Activated naive CD4-positive, alpha-beta T cell treated with anti-CD3 and anti-CD28 coated beads for 36 hours (primary cell): ENCODE data around the gene DOCK1. TPM values are rescaled to one million over a fixed set of nuclear protein-coding genes. Genes with fewer than 3 reads are reported as not detected.

Experiments used
- CTCF ChIA-PET: fragments of 350-600 bp; sonication (Branson Sonifier 250); formaldehyde crosslinking; loops from one replicate; lab custom pipeline; 2021; ENCODE audit warnings: antibody characterized with exemption; lab: Charles Lee
- DNase-seq: peaks from one replicate; pipeline ENCODE4 v3.0.0-alpha.2; 2020
- H3K27ac Mint-ChIP-seq: one replicate; pipeline ENCODE4 v1.8.0; 2021; ENCODE audit warnings: mild to moderate bottlenecking, mixed read lengths
- H3K27me3 Mint-ChIP-seq: one replicate; pipeline ENCODE4 v1.8.0; 2021; ENCODE audit warnings: low read depth, mixed read lengths
- H3K36me3 Mint-ChIP-seq: one replicate; pipeline ENCODE4 v1.8.0; 2021; ENCODE audit warnings: low read depth, mixed read lengths
- H3K4me1 Mint-ChIP-seq: one replicate; pipeline ENCODE4 v1.8.0; 2021; ENCODE audit warnings: low read depth, mixed read lengths
- H3K4me3 Mint-ChIP-seq: one replicate; pipeline ENCODE4 v1.8.0; 2021; ENCODE audit warnings: mild to moderate bottlenecking, moderate library complexity, mixed read lengths
- H3K9me3 Mint-ChIP-seq: one replicate; pipeline ENCODE4 v1.8.0; 2021; ENCODE audit warnings: mixed read lengths
- intact Hi-C: fragments of 100-400 bp; cut with micrococcal nuclease; formaldehyde crosslinking; loops from one replicate; pipeline ENCODE4 v1.15.1; 2023
- total RNA-seq, 2 experiments: library from RNA; stranded (reverse); gene quantifications; one replicate each; pipeline ENCODE4 v1.2.3, GENCODE V29; 2021

DOCK1 gene
- total RNA-seq, 2 experiments from 2014 or later: 0.49 to 0.72 TPM

DNA sequence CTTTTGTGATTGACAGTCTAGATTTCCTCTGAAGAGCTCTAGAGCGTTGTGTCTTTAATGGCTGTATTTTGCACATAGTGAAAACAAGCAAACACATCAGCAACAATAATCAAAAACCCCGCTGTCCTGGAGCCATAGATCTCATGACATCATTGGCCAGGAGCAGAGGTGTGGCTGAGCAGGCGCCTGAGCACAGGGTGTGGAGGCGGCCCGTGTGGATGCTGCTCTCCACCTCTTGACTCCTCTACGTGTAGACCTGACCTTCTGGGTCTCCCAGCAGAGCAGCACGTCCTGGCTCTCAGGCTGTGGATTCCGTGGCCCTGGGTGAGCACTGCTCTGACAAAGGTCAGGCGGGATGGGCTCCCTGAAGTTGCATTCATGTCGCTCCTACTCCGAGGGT, 354.1 kb downstream of the DOCK1 start:
- Mint-ChIP-seq H3K36me3 (no peaks in the 10 kb centered on the region), H3K4me1 (peaks cover 5% of the 10 kb centered on the region), H3K27ac (no peak overlapping the region), H3K4me3 (no peak overlapping the region), H3K9me3 (no peaks in the 10 kb centered on the region), H3K27me3 (peaks cover 11% of the 10 kb centered on the region)
- DNase-seq: no peak
- intact Hi-C loops: no loop called here
- CTCF ChIA-PET: no interaction called here

DNA sequence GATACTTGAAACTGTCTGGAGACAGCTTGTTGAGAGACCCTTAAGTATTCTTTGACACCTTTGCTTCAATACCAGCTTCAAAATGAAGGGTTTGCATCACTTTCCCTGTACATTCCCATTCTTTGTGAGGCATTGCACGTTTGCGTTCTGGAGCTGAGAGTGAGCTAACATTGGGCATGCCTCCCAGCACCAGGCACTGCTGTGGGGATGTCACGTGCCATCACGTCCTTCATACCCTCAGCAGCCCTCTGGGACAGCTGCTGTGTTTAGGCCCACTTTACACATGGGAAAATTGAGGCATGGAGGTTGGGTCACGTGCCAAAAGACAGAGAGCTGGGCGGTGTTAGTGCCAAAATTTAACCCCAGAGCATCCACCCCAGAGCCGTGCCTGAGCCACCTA, 357.4 kb downstream of the DOCK1 start:
- no peak for DNase-seq
- no peaks in the 10 kb centered on the region for H3K36me3 Mint-ChIP-seq
- peaks cover 6% of the 10 kb centered on the region for H3K27me3 Mint-ChIP-seq
- no peak overlapping the region for H3K4me3 Mint-ChIP-seq
- no peaks in the 10 kb centered on the region for H3K4me1 Mint-ChIP-seq
- intact Hi-C loops: no loop called here
- CTCF ChIA-PET: no interaction called here
- H3K9me3 Mint-ChIP-seq: no peaks in the 10 kb centered on the region
- no peak overlapping the region for H3K27ac Mint-ChIP-seq

DNA sequence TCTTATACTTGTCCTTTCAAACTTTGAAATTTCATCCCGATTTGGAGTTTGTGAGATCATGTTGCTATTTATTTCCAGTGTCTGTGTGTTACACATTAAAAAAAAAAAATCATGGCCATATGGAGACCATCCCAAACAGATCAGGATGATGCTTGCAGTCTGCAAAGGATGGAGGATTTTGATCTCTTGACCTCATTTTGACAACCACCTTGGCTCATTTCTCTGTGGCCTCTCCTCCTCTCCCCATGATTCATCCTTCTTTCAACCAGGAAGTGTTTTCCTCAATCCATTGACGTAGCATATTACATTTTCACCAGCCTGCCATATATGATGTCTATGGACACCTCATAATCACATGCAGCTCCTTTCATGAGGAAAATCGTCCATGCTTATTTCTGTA, 360.1 kb downstream of the DOCK1 start:
- no peaks in the 10 kb centered on the region for H3K4me1 Mint-ChIP-seq
- no peaks in the 10 kb centered on the region for H3K9me3 Mint-ChIP-seq
- intact Hi-C loops: no loop called here
- no peak overlapping the region for H3K27ac Mint-ChIP-seq
- DNase-seq: no peak
- peaks cover 2% of the 10 kb centered on the region for H3K27me3 Mint-ChIP-seq
- CTCF ChIA-PET: no interaction called here
- no peaks in the 10 kb centered on the region for H3K36me3 Mint-ChIP-seq
- no peak overlapping the region for H3K4me3 Mint-ChIP-seq

DNA sequence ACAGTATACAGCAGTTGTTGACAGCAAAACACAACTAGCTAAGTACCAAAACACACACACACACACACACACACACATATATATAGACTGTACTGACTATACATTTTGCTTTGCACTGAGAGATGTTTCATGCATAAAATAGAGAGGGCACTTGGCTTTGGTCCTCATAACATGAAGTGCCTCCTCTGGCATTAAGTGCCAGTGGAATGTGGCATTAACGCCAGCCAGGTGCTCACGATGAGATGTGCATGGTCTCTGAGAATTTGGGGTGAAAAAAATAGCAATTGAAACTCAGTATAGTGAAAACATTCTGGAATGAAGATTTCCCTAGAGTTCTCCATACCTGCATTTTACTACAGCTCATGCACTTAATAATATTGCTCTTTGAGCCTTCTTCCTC, 361.2 kb downstream of the DOCK1 start:
- H3K27ac Mint-ChIP-seq: no peak overlapping the region
- no peaks in the 10 kb centered on the region for H3K4me1 Mint-ChIP-seq
- CTCF ChIA-PET: no interaction called here
- H3K27me3 Mint-ChIP-seq: peaks cover 5% of the 10 kb centered on the region
- H3K9me3 Mint-ChIP-seq: no peaks in the 10 kb centered on the region
- no peaks in the 10 kb centered on the region for H3K36me3 Mint-ChIP-seq
- no peak overlapping the region for H3K4me3 Mint-ChIP-seq
- intact Hi-C loops: no loop called here
- no peak for DNase-seq

DNA sequence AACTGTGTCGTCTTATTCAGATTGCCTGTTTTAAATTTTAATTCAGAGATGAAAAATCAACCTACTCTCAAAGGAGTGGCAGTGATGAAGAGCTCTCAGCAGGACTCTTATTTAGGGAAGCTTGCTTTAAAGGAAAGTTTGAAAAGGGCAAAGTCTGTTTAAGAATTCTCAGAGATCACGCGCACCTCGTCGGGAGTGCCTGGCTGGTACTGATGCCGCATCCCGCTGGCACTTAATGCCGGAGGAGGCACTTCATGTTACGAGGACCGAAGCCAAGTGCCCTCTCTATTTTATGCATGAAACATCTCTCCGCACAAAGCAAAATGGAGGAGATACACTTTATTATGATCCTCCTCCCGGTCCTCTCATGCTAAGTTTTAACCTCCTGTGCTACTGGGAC, 362.2 kb downstream of the DOCK1 start:
- no peak for DNase-seq
- Mint-ChIP-seq H3K4me1 (no peaks in the 10 kb centered on the region), H3K4me3 (no peak overlapping the region), H3K36me3 (no peaks in the 10 kb centered on the region), H3K9me3 (peaks cover under 1% of the 10 kb centered on the region), H3K27ac (no peak overlapping the region), H3K27me3 (peaks cover 6% of the 10 kb centered on the region)
- CTCF ChIA-PET: no interaction called here
- intact Hi-C loops: no loop called here

DNA sequence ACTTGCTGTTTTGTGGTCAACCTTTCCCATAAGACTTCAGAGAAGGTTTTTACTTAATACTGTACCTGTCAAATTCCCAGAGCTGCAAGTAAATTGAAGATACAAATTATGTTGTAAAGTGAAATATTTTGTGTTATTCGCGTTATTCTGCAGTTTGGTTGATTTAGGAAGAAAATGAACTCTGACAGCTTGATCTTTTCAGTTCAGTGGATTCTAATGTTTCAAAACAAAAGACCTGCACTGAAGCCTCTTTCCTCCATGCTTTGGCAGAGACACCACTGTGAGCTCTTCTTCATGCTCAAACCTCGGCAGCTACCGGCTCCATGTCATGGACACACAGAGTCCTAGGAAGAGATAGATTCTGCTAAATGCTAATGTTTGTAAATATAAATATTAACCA, 366.8 kb downstream of the DOCK1 start:
- peaks cover 2% of the 10 kb centered on the region for H3K9me3 Mint-ChIP-seq
- H3K4me1 Mint-ChIP-seq: no peaks in the 10 kb centered on the region
- H3K36me3 Mint-ChIP-seq: no peaks in the 10 kb centered on the region
- no peak overlapping the region for H3K27ac Mint-ChIP-seq
- intact Hi-C loops: no loop called here
- DNase-seq: no peak
- H3K27me3 Mint-ChIP-seq: peaks cover 16% of the 10 kb centered on the region
- CTCF ChIA-PET: no interaction called here
- no peak overlapping the region for H3K4me3 Mint-ChIP-seq

DNA sequence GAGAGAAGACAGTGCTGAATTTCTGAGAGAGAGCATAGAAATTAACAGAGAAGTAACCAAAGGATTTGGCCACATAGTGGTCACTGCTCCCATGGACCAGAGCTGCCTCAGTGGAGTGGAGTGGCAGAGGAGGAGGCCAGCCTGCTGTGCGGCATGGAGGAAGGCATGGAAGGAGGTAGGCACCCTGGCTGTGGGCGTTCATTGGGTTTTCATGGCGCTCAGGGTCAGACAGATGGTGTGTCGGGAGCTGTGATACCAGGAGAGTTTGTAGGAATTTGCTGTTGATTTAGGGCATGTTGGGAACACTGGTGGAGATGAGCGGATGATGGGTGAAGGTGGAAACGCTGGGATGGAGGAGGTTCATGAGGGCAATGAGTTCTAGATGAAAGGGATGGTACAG, 370.0 kb downstream of the DOCK1 start:
- H3K36me3 Mint-ChIP-seq: no peaks in the 10 kb centered on the region
- intact Hi-C loops: no loop called here
- CTCF ChIA-PET: no interaction called here
- DNase-seq: no peak
- no peaks in the 10 kb centered on the region for H3K4me1 Mint-ChIP-seq
- H3K27ac Mint-ChIP-seq: no peak overlapping the region
- peaks cover 2% of the 10 kb centered on the region for H3K9me3 Mint-ChIP-seq
- no peak overlapping the region for H3K4me3 Mint-ChIP-seq
- peaks cover 14% of the 10 kb centered on the region for H3K27me3 Mint-ChIP-seq

DNA sequence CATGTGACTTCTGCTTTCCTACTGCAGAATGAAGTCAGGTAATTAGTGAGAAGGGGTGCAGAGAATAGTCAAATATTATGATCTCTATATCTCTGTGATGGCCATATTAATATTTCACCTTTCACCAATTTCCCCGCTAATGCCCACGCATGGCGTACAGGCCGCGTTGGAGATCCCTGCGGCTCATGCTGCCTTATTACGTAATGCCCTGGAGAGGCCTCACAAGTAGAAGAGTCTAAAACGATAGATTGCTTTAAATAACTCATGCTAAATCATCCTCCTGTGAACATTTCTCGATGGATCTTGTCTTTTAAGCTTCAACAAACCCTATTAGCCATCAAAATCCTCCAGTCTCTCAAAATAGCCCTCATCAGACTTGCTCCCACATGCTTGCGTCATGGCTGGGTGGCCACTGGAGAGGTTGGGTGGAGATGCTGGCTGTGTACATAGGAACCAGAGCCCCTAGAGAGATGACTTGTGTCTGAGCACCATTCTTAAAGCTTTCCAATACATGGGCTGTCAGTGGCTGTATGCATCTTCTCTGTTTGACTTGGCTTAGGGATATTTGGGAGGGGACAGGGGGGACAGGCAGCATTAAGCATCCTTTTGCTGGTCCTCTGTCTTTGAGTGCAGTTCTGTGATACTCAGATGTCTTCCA, 370.7 kb downstream of the DOCK1 start:
- Mint-ChIP-seq H3K9me3 (peaks cover 2% of the 10 kb centered on the region), H3K4me3 (no peak overlapping the region), H3K27ac (no peak overlapping the region), H3K4me1 (no peaks in the 10 kb centered on the region), H3K27me3 (peaks cover 10% of the 10 kb centered on the region), H3K36me3 (no peaks in the 10 kb centered on the region)
- intact Hi-C loops: no loop called here
- CTCF ChIA-PET: no interaction called here
- no peak for DNase-seq

DNA sequence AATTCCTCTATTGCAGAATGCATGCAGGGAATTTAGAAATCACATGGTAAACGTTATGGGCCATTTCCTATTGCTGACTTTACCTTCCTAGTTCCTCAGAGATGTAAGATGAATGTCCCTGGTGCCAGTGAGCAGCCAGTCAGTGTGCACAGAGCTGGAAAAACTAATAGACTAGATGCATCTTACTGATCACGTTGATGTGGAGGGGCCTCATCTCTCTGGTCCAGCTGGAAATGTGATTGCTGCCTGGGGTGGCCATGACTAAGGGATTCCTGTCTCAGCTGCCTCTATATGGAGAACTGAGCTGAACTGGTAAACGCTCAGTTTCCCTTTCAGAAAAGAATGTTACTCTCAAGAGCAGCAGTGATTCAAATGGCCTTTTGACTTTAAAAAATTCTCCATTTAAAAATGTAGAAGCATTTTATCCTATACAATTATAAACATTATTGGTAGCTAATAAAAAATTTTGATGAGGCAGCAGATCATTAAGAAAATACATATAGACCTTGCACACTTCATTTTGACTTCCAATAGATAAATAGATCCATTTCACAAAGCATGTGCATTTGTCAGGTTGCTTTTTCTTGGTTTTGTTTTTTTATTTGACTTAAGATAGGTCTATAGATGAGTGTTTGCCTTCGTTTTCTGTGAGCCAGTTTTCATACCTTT, 371.7 kb downstream of the DOCK1 start:
- Mint-ChIP-seq H3K27ac (no peak overlapping the region), H3K36me3 (no peaks in the 10 kb centered on the region)
- CTCF ChIA-PET: no interaction called here

DNA sequence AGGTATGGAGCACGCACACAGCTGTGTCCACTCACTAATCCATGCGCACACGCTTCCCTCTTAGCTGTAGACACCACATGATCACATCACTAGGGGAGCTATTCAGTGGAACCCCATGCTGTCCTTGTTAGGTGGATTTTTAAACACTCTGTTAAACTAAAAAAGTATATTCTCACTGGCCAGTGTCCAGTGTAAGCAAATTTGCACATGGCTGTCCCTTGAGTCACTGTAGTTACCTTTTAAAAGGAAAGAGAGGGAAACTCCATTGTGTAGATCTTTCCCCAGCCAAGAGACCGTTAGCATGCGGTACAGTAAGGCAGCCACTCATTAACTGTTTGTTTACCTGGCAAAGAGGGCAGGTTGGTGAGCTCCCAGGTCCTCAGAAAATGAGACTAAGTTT, 372.8 kb downstream of the DOCK1 start:
- no peak for DNase-seq
- intact Hi-C loops: no loop called here
- peaks cover 2% of the 10 kb centered on the region for H3K4me1 Mint-ChIP-seq
- H3K27ac Mint-ChIP-seq: no peak overlapping the region
- H3K4me3 Mint-ChIP-seq: no peak overlapping the region
- H3K27me3 Mint-ChIP-seq: peaks cover 7% of the 10 kb centered on the region
- no peaks in the 10 kb centered on the region for H3K9me3 Mint-ChIP-seq
- CTCF ChIA-PET: no interaction called here
- H3K36me3 Mint-ChIP-seq: no peaks in the 10 kb centered on the region

More for the DNA sequence above, 371.7 kb downstream of the DOCK1 start:
- Mint-ChIP-seq H3K9me3 (peaks cover 2% of the 10 kb centered on the region), H3K27me3 (peaks cover 10% of the 10 kb centered on the region), H3K4me1 (no peaks in the 10 kb centered on the region), H3K4me3 (no peak overlapping the region)
- DNase-seq: no peak
- intact Hi-C loops: no loop called here

DNA sequence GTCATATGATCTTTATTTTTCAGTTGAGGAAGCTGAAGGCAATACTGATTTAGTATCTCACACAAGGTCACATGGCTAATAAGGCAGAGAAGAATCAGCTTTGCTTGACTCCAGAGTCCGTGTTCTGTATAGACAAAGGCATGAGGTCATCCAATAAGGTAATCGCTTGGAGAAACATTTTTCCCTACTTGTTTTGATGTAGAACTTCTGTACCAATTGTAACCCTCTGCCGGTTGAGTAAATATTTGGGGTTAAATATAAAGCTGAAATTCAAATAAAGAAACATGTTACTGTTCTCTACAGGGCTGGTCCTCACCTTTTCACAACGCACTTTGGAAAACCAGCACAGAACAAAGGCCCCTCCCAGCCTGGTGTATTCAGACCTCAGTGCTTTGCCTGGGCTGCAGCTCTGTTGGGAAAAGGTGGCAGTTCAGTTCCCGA, 374.1 kb downstream of the DOCK1 start:
- no peaks in the 10 kb centered on the region for H3K36me3 Mint-ChIP-seq
- no peak overlapping the region for H3K27ac Mint-ChIP-seq
- H3K9me3 Mint-ChIP-seq: no peaks in the 10 kb centered on the region
- H3K4me1 Mint-ChIP-seq: peaks cover 2% of the 10 kb centered on the region
- no peak for DNase-seq
- CTCF ChIA-PET: no interaction called here
- peaks cover under 1% of the 10 kb centered on the region for H3K27me3 Mint-ChIP-seq
- intact Hi-C loops: no loop called here
- H3K4me3 Mint-ChIP-seq: no peak overlapping the region

DNA sequence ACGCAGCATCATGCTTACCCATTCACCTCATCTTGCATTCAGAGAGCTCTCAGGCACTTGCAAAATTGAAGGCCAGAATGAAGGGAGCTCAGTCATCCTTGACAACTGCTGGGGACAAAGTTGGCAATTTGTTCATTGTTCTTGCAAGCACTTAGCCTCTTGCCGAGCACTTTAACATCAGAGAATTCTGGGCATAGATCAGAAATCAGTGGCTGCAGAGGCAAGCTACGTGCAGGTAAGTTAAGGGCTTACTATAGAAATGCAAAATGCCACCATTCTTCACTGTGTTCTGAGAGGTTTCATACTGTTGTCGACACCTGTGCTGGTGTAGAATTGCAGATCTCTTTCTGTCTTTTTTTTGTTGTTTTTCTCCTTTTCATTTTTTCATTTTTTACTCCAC, 375.2 kb downstream of the DOCK1 start:
- Mint-ChIP-seq H3K4me3 (no peak overlapping the region), H3K27ac (no peak overlapping the region), H3K4me1 (peaks cover 2% of the 10 kb centered on the region), H3K9me3 (no peaks in the 10 kb centered on the region), H3K27me3 (no peaks in the 10 kb centered on the region), H3K36me3 (no peaks in the 10 kb centered on the region)
- CTCF ChIA-PET: interaction anchor here (0.7 kb wide), 1 partner anchor 210 kb away, joined by 3 read pairs; no protein-coding TSS in a partner anchor
- DNase-seq: no peak
- intact Hi-C loops: no loop called here

DNA sequence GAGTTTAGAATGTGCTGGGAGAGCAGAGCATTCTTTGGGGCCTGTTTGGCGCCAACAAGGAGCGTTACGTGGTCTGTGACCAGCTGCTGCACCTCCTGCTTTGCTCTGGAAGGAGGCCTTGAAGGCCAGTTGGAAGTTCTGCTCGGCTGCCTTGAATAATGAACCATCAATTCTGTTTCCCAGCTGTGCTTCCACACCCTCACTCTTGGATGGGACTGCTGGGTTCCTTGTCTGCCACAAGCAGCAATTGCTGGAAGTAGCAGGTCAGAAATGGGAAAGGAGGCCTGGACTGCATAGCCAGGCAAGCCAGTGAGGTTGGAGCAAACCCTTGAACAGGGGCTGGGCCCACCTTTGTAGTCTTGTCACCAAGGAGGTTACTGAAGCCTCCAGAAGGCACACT, 377.8 kb downstream of the DOCK1 start:
- H3K9me3 Mint-ChIP-seq: peaks cover 1% of the 10 kb centered on the region
- peaks cover 2% of the 10 kb centered on the region for H3K4me1 Mint-ChIP-seq
- DNase-seq: no peak
- no peak overlapping the region for H3K4me3 Mint-ChIP-seq
- CTCF ChIA-PET: interaction anchor here (0.6 kb wide), 1 partner anchor 408 kb away, joined by 3 read pairs; no protein-coding TSS in a partner anchor
- peaks cover 11% of the 10 kb centered on the region for H3K27me3 Mint-ChIP-seq
- H3K27ac Mint-ChIP-seq: no peak overlapping the region
- H3K36me3 Mint-ChIP-seq: peaks cover under 1% of the 10 kb centered on the region
- intact Hi-C loops: no loop called here
